Measurements from ENCODE around the gene LMO1.

Gene LMO1

DNA sequence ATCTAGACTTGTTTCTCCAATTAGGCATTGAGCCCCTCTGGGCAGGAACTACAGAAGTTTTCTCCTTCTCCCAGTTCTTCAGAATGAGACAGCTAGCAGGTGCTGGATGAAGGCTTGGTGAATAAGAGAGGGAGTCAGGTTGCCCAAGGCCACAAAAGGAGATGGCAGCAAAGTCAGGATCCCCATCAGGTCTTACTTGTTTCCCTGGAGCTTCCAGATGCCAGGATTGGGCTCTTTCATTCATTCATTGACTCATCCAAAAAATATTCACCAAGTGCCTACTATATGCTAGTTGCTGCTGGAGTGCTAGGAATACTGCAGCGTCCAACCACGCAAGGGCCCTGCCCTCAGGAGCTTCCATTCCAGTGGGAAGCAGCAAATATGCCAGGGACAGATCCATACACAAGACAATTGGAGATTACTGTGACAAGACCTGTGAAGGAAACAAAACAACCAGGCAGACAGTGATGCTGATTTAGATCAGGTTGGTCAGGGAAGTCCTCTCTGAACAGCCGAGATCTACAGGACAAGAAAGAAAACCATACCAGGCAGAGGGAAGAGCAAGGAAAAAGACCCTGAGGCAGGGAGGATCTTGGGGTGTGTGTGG is 24.6 kb upstream of the LMO1 start:
- DNase-seq (ENCODE audit: low read depth, low spot score), result no peak

DNA sequence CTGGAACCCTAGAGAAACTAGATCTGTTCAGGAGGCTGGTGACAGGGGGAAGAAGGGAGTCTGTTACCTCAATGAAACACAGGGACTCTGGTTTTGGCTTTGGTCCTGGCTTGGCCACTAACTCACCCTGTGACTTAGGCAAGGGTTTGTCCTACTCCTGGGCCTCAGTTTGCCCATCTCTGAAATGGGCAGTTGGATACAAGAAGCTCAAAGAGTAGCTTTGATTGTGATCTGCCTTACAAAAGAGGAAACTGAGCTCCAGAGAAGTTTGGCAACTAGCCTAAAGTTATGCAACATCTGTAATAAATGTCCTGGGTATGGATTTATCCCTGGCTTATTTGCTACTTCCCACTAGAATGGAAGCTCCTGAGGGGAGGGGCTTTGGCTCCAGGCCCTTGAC is 24.0 kb upstream of the LMO1 start:
- no peak for DNase-seq (ENCODE audit: low read depth, low spot score)

DNA sequence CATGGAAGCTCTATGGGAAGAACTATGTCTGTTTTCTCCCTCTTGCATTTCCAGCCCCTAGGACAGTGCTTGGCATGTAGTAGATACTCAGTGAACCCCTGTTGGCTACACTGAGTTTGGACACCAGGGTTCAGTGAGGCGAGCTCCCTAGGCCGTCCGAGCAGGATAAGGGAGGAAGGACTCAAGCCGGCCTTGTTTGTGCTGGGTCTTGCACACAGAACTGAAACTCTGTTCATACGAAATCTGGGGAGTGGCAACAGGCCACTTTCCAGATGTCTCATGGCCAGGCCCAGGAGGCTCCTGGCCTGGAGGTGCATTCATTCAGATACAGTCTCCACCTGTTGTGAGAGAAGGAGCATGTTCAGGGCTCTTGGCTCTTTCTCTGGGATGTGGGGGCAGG is 23.6 kb upstream of the LMO1 start:
- DNase-seq (ENCODE audit: low read depth, low spot score), result no peak

DNA sequence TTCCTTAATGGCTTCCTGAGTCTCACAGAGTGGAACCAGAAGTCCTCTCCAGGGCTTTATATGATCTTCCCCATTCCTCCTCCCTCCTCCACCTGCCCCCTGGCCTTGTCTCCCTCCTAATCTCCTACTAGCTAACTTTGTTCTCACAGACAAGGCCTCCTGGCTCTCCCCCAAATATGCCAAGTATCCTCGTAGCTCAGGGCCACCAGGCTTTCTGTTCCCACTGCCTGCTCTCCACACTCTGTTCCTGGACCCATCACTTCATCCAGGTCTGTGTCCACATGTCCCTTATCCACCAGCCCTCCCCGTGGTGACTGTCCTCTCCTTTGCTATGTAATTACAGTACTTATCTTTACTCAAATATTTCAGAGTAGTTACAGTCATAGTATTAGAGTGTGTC is 23.2 kb upstream of the LMO1 start:
- DNase-seq (ENCODE audit: low read depth, low spot score), result no peak

DNA sequence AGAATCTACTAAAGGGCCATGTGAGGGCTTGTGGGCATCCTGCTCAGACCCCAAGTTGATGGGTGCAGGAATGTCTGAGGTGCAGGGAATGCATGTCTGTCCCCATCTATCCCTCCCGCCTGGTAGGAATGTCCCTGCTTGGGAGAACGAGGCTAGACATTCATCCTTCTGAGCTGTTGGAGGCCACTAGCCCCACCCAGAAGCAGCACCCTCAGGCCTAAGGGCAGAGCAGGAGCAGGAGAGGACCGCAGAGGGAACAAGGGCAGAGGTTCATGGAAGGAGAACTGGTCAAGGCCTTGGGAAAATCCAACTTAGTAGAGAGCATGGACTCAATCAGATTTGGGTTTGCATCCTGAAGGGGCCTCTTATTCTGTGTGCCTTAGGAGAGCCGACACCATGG is 22.1 kb upstream of the LMO1 start:
- no peak for DNase-seq (ENCODE audit: low read depth, low spot score)

DNA sequence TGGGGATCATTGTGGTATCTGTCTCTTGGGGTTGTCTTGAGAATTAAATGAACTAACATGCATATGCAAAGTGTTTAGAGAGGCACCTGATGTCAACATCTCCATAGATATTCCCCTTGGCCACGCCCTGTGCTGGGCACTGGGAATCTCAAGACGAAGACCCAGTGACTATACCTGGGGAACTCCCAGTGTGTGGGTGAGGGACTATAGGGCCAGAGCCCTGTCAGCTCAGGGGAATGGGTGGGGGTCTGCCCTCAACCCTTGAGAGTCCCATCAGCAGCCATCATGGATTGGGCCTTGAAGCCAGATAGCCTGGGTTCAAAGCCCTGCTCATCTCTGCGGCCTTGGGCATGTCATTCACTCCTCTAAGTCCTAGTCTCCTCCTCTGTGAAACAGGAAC is 21.6 kb upstream of the LMO1 start:
- no peak for DNase-seq (ENCODE audit: low read depth, low spot score)

DNA sequence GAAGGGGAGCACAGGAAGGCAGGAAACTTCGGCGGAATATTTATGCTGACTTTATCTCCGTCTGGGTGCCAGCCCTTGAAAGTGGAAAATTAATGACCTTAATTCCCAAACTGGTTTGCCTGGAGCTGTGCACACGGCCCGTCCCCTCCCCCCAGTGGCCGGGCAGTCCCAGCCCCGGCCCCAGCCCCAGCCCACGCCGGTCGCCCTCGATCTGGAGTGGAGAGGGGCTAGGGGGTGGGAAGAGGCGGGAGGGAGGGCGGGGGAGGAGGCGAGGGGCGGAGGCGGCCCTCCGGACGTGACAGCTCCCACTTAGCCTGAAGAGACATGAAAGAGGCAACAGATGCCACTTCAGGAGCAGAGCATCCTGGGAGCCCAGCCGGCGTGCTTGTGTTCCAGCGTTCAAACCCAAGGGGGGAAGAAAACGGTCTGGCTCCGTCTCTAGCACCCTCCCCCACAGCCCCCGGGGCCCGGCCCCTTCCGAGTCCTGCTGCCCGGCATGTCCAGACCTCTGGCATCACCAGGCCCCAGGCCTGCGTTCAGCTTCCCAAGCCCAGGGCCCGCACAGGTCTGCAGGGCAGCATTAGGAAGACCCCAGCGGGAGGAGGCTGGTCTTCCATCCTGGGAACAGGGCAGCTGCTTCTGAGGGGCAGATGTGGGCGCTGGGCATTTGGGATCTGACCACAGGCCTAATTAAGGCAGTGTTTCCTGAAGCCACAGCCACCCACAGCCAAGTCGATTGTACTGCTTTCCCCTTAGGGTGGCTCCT is 20.0 kb upstream of the LMO1 start:
- no peak for DNase-seq (ENCODE audit: low read depth, low spot score)

DNA sequence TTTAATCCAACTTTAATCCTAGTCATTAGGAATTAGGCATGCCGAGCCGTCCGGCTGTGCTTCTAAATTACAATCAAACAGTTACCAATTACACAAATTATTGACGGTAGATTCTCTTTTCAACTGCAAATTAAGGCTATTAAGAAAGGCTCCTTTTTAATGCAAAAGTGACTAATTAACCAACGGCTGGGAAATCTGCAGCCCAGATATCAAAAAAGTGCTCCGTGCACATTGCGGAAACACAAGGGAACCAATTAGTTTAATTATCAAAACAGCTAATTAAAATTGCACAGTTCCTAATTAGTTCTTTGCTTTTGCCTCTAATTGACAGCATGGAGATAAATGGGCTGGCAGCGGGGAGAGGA is 19.4 kb upstream of the LMO1 start:
- DNase-seq (ENCODE audit: low read depth, low spot score), result no peak

DNA sequence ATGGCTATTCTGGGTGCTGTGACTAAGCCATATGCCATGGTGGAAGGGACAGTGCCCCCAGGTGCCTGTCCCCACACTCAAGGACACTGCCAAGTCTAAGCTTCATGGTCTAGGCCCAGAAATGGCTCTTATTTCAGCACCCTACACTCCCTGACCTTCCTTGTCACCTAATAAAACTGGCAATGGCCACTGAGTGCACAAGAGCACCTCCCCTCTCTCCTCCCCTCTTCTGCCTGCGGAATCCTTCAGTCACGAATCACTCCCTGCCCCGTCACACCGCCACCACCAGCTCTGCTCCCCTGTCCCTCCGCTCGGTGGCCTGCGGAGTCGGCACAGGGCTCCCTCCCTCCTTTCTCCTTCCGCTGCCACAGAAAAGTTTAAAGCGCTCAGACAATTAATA is 19.0 kb upstream of the LMO1 start:
- no peak for DNase-seq (ENCODE audit: low read depth, low spot score)

DNA sequence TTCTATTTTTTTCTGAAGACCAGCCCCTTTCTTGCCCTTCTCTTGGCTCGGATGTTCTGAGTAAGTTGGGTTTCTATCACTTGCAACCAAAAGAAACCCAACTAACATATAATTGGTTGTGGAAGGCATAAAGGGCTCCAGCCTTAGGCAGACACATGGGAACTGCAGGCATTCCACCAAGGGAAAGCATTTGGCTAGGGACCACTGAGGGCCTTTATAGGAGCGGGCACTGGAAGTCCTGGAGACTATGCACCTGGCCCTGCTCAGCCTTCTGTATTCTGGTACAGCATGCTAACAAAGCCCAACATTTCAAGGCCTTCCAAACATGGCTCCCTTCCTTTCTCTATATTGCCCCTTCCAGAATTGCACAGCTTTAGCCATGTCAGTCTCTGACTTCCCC is 17.6 kb upstream of the LMO1 start:
- DNase-seq (ENCODE audit: low read depth, low spot score), result no peak

DNA sequence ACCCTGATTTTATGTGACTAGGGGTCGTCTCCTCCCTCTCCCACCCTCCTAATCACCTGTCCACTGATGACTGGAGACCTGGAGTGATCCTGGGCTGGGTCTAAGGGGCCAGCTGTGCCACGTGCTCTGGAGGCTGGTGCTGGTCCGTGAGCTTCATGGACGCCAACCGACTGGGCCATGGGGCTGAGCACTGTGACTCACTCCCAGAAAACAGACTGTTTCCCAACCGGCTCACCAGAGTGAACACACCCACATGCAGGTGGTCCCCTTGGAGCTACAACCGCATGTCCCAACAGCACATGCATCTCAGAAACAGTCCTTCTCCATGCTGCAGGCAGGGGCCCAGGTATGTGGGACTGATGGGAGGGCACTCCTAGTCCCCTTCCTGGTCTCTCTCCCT is 14.0 kb upstream of the LMO1 start:
- no peak for DNase-seq (ENCODE audit: low read depth, low spot score)

DNA sequence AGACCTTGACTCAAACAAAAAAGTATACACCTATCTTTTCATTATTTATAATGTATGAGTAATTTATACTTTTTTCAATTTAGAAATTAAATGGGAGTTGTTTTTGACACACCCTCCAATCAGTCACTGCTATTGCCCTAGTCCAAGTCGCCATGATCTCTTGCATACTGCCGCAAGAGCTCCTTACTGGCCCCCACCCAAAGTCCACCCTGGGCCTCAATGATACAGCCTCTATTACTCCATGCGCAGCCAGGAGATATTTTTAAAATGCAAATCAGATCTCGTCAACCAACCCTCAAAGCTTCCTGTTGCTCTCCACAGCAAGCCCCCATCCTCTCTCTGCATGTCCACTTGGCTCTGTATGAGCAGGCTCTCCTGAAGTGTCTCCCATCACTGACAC is 12.8 kb upstream of the LMO1 start:
- no peak for DNase-seq (ENCODE audit: low read depth, low spot score)

DNA sequence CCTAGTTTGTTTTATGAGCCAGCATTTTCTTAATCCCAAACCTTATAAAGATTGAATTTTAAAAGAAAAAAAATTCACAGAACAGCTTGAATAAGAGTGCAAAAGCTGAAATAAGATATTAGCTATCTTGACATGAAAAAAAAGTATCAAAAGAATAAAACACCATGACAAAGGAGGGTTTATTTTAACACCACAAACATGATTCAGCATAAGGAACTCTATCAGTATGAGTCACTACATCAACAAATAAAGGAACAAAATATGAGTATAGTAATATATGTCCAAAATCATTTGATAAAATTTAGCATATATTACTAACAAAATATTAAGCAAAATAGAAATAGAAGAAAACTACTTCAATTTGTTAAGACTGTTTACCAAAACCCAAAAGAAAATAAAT is 9.6 kb upstream of the LMO1 start:
- no peak for DNase-seq (ENCODE audit: low read depth, low spot score)

DNA sequence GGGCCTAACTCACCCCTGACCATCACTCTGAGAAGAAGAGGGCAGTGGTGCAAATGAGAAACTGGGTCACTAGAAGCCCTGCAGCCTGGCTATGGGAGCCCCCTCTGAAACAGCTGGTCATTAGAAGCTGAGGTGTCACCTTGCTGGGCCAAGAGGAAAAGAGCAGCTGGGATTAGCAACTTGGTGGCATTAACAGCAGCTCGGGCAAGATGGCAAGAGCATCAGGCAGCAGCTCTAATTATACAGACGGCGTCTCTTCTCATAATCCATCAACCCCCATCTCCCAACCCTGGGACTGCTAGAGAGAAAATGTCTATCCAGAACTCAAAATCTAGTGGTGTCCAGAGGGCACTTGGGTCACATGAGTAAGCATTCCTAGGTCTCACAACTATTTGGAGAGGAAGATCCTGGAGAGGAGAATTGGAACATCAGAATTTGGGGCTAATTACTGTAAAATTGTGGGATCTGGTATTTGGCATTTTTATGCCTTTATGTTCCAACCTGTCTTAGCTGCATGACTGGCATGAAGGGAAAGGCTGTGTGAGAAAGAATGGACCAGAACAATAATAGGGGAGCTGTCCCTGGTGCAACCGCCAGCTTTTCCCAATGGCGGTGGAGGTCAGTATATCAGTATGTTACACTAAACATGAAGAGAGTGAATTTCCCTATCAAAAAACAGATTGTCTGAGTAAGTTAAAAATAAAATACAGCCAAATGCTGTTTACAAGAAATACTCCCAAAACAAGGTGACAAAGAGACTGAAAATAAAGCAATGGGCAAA is 7.6 kb upstream of the LMO1 start:
- DNase-seq (ENCODE audit: low read depth, low spot score), result no peak

DNA sequence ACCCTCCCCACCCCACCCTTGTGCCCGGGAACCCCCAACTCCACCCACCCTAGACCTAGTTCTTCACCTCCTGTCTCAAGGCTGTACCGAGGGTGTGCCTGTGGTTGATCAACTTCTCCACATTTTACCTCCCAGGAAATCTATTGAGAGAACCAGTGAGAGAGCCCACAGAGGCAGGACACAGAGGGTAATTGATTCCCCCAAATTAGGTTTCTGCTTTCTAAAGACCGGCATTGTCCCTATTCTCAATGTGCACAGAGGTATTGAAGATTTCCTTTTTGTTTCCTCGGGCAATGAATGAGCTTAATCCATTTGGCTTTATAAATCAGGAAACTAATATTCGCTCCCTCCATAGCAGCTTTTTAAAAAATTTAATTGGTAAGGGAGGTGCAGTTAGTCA is 6.0 kb upstream of the LMO1 start:
- DNase-seq (ENCODE audit: low read depth, low spot score), result no peak

DNA sequence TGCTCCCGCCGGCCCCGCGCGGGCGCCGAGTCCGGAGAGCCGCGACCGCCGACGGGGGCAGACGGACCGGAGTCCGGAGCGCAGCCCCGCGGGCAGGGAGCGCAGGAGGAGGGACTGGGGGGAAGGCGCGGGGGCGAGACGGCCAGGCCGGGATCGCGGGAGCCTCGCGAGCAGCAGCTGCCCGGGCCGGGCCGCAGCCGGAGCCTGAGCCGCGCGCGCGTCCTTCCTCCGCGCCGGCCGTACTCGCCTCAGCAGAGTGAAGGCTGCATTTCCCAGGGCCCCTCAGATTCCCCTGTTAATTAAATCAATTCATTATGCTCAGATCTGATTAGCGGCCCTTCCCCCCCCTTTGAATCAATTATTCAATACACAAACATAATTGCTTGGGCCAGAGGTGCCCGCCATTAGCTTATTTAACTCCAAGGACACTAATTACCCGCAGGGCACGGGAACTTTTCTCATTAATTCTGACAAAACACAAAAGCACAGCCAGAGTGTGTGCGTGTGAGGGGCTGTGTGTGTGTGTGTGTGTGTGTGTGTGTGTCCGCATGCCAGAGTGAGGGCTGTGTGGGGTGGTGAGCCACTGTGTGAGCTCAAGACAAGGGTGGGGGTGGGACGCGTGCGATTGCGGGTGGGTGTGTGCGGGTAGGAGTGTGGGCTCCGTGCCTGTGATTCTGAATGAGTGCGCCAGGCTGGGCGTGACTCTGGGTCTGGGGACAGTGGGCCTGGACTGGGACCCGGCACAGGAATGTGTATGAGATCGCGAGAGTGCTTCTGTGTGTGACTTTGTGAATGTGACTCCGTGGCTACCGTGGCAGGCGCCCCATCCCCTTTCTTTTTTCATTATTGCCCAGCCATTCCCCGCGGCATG is 5.1 kb upstream of the LMO1 start:
- DNase-seq (ENCODE audit: low read depth, low spot score), result no peak

DNA sequence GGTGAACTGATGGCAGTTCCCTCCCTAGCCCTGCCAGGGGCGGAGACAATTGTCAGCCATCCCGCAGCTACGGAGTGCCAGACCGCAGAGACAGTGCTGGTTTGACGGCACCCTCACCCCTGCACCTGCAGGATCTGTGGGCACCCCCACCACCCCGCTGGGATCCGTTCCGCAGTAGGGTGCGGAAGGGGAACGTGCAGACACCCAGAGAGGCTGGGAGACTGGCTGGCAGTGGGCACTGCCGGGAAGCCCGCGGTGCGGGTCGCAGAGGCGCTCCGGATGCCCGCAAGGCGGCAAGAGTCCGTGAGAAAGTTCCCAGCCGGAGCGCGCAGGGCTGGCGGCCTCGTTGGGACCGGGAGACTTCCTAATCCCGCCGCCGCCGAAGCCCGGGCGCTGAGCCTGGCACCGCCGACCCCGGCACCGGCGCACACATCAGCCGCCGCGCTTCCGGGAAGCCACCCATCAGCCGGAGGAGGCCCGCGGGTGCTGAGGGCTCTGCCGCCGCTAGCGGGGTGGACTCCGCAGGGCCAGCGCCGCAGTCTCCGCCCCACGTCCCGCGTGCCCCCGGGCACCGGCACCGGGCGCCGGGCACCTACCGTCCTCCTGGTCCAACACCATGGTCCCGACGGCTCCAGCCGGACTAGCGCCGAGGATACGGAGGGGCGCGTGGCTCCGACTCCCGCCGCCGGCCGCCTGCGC is 4.3 kb upstream of the LMO1 start:
- no peak for DNase-seq (ENCODE audit: low read depth, low spot score)

DNA sequence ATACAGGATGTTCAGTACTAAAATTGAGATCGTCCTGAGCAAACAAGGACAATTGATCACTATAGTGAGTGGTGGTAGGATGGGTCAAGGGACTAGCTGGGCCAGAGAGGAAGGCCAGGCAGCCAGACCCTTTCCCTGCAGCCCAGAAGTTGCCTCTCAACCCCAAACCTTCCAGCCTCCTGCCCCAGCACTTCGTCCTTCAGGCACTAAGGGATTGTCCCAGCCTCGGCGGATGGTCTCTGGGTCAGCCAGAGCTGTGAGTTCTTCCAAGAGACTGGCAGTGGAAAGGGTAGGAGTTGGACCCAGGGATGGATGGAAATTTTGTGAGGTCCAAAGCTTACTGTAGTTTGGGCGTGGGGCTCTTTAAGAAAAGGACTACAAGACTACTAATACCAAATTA is 3.6 kb upstream of the LMO1 start:
- DNase-seq (ENCODE audit: low read depth, low spot score), result no peak

DNA sequence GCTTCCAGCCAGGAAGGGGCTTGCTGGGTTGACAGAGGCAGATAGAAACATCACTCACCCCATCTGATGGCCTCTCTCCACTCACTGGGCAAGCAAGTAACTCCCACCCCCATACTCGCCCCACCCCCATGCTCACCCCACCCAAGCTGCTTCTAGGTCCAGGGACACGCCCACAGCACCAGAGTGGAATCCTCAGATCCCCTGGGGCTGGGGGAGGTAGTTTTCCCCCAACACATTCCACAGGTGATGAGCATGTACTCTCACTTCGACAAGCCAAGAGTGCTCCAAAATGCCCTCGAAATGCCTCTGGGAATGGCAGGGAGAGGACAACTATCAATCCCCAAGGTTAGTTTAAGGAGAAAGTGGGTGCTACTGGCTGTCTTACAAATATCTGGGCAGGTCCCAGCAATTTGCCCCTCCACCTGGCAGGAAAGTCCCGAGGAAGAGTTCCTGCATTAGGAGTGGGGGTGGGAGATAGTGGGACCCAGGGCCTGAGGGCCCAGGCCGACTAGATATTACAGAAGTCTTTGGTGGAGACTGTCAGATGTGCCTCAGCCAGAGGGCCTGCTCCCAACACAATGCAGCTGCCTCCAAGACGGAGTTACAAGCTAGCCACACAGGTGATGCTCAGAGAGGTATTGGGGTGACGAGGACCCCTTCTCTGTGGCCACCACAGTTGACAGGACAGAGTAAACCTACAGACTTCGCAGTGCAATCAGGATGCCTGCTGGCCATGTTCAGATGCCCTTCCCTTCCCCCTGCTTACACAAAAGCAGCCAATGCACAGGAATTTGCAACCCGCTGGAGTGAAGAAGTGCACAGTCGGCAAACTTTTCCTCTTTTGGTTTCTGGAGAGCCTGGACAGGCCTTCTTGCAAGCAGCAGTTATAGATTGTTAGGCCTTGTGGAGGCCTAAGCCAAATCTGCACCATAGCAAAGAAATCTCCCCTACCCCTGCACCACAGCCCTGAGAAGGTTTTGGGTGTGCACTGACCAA is 2.9 kb upstream of the LMO1 start:
- no peak for DNase-seq (ENCODE audit: low read depth, low spot score)

DNA sequence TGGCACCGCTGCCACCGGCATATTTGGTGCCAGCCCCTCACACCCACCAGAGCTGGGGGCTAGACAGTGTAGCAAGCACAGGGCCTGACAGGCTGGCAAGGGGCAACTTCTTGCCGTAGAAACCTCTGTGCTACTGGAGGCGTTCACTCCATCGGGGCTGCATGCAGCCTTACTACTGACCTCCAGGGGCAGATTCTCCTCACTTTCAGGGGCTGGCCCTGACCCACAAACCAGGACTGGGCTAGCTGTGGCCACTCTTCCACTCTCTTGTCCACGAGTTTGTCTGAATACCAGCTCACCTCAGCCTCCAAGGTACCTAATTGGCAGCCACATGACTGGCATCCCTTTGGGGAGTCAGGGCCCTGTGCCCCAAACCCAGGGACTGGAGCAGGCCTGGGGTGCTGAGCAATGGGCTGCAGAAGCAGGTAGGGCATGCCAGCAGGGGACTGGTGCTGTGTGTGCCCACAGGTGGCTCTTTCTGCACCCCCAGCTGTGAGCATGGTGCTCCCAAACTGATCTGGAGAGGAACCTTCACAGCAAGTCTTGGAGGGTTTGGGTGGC is 2.1 kb upstream of the LMO1 start:
- no peak for DNase-seq (ENCODE audit: low read depth, low spot score)
